Liver (tissue), 9 donors: ENCODE measurements around the gene VWA5A. TPM values are rescaled to one million over a fixed set of nuclear protein-coding genes. Genes with fewer than 3 reads are reported as not detected.

Experiments used
- DNase-seq: peaks from one replicate; pipeline ENCODE4 v3.0.0-alpha.2; 2017; ENCODE audit warnings: low spot score
- H3K27ac ChIP-seq, 2 donors: one replicate each; pipeline ENCODE4 v1.7.0; 2013; ENCODE audit warnings: inconsistent platforms in 2 of 2, low read length in 2 of 2, control low read depth in 1 of 2, low read depth in 1 of 2, mild to moderate bottlenecking in 1 of 2
- H3K27me3 ChIP-seq, 4 donors: one replicate each; pipeline versions ENCODE4 v1.6.1 to v1.7.0; 2013; ENCODE audit warnings: low read length in 3 of 4, inconsistent platforms in 1 of 4, mild to moderate bottlenecking in 1 of 4, moderate library complexity in 1 of 4; ENCODE audit not compliant: control insufficient read depth in 4 of 4, insufficient read depth in 4 of 4
- H3K36me3 ChIP-seq, 4 donors: one replicate each; pipeline versions ENCODE4 v1.6.1 to v1.7.0; 2013; ENCODE audit warnings: low read length in 3 of 4, mild to moderate bottlenecking in 3 of 4, low read depth in 1 of 4, moderate library complexity in 1 of 4; ENCODE audit not compliant: control insufficient read depth in 4 of 4, insufficient read depth in 3 of 4
- H3K4me1 ChIP-seq, 4 donors: one replicate each; pipeline versions ENCODE4 v1.6.1 to v1.7.0; 2013; ENCODE audit warnings: low read length in 3 of 4, mild to moderate bottlenecking in 3 of 4, moderate library complexity in 1 of 4; ENCODE audit not compliant: control insufficient read depth in 4 of 4, insufficient read depth in 4 of 4
- H3K4me3 ChIP-seq, 3 donors: one replicate each; pipeline versions ENCODE4 v1.6.1 to v1.7.0; 2013; ENCODE audit warnings: low read length in 3 of 3, control low read depth in 1 of 3, low read depth in 1 of 3, mild to moderate bottlenecking in 1 of 3
- H3K9ac ChIP-seq, 2 donors: one replicate each; pipeline ENCODE4 v1.7.0; 2013; ENCODE audit warnings: low read length in 2 of 2, mild to moderate bottlenecking in 2 of 2, moderate library complexity in 2 of 2, control low read depth in 1 of 2, low read depth in 1 of 2
- H3K9me3 ChIP-seq, 4 donors: one replicate each; pipeline versions ENCODE4 v1.6.1 to v1.7.0; 2013; ENCODE audit warnings: low read length in 3 of 4; ENCODE audit not compliant: control insufficient read depth in 4 of 4
- ATF3 ChIP-seq: IDR thresholded peaks from 2 replicates; pipeline ENCODE4 v1.6.1; 2016; ENCODE audit warnings: antibody characterized with exemption
- EGR1 ChIP-seq, 2 donors: IDR thresholded peaks; 2 replicates each; pipeline ENCODE4 v1.6.1; 2016 to 2018; ENCODE audit warnings: antibody characterized with exemption in 2 of 2, low read depth in 2 of 2
- FOXA1 ChIP-seq: IDR thresholded peaks from 2 replicates; pipeline ENCODE4 v1.6.1; 2016; ENCODE audit warnings: antibody characterized with exemption
- FOXA2 ChIP-seq: IDR thresholded peaks from 2 replicates; pipeline ENCODE4 v1.6.1; 2016; ENCODE audit warnings: antibody characterized with exemption
- GABPA ChIP-seq, 2 donors: IDR thresholded peaks in 1 of 2; conservative IDR thresholded peaks in 1 of 2; 2 replicates each; pipeline ENCODE4 v1.6.1; 2016; ENCODE audit warnings: antibody characterized with exemption in 2 of 2, mild to moderate bottlenecking in 1 of 2, moderate library complexity in 1 of 2
- HNF4G ChIP-seq: IDR thresholded peaks from 2 replicates; pipeline ENCODE4 v1.6.1; 2016; ENCODE audit warnings: antibody characterized with exemption
- RAD21 ChIP-seq, 2 donors: IDR thresholded peaks; 2 replicates each; pipeline ENCODE4 v1.6.1; 2016; ENCODE audit warnings: antibody characterized with exemption in 2 of 2, mild to moderate bottlenecking in 2 of 2
- REST ChIP-seq: IDR thresholded peaks from 2 replicates; pipeline ENCODE4 v1.6.1; 2016; ENCODE audit warnings: antibody characterized with exemption, mild to moderate bottlenecking
- TAF1 ChIP-seq: conservative IDR thresholded peaks from 2 replicates; pipeline ENCODE4 v1.6.1; 2016; ENCODE audit warnings: antibody characterized with exemption, mild to moderate bottlenecking
- YY1 ChIP-seq: IDR thresholded peaks from 2 replicates; pipeline ENCODE4 v1.6.1; 2016; ENCODE audit warnings: antibody characterized with exemption, mild to moderate bottlenecking
- ZBTB33 ChIP-seq: IDR thresholded peaks from 2 replicates; pipeline ENCODE4 v1.6.1; 2016; ENCODE audit warnings: antibody characterized with exemption
- WGBS: extraction: QIAGEN DNeasy Blood & Tissue Kit; methylation state at CpG from one replicate; pipeline ENCODE4 v1.1.7; 2013; 5-methylcytosine and 5-hydroxymethylcytosine counted together
- polyA plus RNA-seq, 2 donors: library from polyadenylated mRNA; stranded (reverse) in 1 of 2; unstranded in 1 of 2; fragments of 200-250 nt in 1 of 2; fragments of >200 nt in 1 of 2; fragmentation: Nextera tagmentation in 1 of 2; extraction: Ambion mirVana in 1 of 2; gene quantifications; one replicate each; pipeline versions ENCODE4 v1.2.1 to v1.2.3, GENCODE V29; 2013 to 2015
- total RNA-seq, 2 donors: library from RNA; depleted of rRNA; stranded (reverse); fragments of >200 nt; gene quantifications; one replicate each; pipeline ENCODE4 v1.2.3, GENCODE V29; 2014
- donor health status: healthy.
- donor health status: healthy.
- donor health status: healthy.
- donor health status: healthy.
- donor health status: healthy.

VWA5A gene
- total and polyA plus RNA-seq, 4 donors, result 2.3 to 5.7 (median 3.7) TPM

GRCh38 chr11:124176925-124177715 lies 61.9 kb downstream of the VWA5A start:
- H3K9ac ChIP-seq, result no peak overlapping the region
- DNase-seq, result no peak
- H3K4me3 ChIP-seq, result no peak overlapping the region
- TF ChIP-seq GABPA (IDR thresholded peaks at IDR 0.05 in 1 of 2, conservative IDR thresholded peaks at IDR 0.05 in 1 of 2), result no peak
- no peak for TF ChIP-seq HNF4G
- no peak for TF ChIP-seq FOXA2
- TF ChIP-seq REST, result no peak
- no peak for TF ChIP-seq TAF1
- no peak for TF ChIP-seq EGR1 (IDR thresholded peaks at IDR 0.05; ENCODE audit: low read depth in 2 of 2)
- no peaks in the 10 kb centered on the region for H3K36me3 ChIP-seq
- H3K9me3 ChIP-seq, result peaks cover 0 to 2% (median 0%) of the 10 kb centered on the region in 4 donors
- H3K27me3 ChIP-seq, result no peaks in the 10 kb centered on the region
- 80% methylated on average over 5 of the region's 5 CpGs for WGBS
- no peaks in the 10 kb centered on the region for H3K4me1 ChIP-seq
- no peak overlapping the region for H3K27ac ChIP-seq

GRCh38 chr11:124179310-124179709 lies 64.1 kb downstream of the VWA5A start:
- Histone ChIP-seq H3K27ac (no peak overlapping the region), H3K4me3 (no peak overlapping the region), H3K27me3 (no peaks in the 10 kb centered on the region), H3K36me3 (no peaks in the 10 kb centered on the region), H3K4me1 (no peaks in the 10 kb centered on the region), H3K9me3 (peaks cover 0 to 2% (median 0%) of the 10 kb centered on the region in 4 donors), H3K9ac (no peak overlapping the region)
- no peak for DNase-seq
- 52% methylated on average over 1 of the region's 1 CpG for whole genome bisulfite sequencing
- TF ChIP-seq ZBTB33, result no peak

- Histone ChIP-seq H3K27ac (no peak within 1 kb of the TSS), H3K27me3 (peaks cover 0 to 5% (median 2%) of the 10 kb centered on the region in 4 donors), H3K36me3 (no peaks in the 10 kb centered on the region), H3K4me1 (no peaks in the 10 kb centered on the region), H3K4me3 (no peak within 1 kb of the TSS), H3K9me3 (peaks cover 0 to 2% (median 0%) of the 10 kb centered on the region in 4 donors), H3K9ac (no peak within 1 kb of the TSS)
- DNase-seq, result no peak
- WGBS, result 57% methylated on average over 3 of the region's 3 CpGs
- TF ChIP-seq YY1, result no peak
- TF ChIP-seq HNF4G, result no peak
- TF ChIP-seq ATF3, result no peak
- TF ChIP-seq FOXA1, result no peak
- TF ChIP-seq RAD21 (IDR thresholded peaks at IDR 0.05), result no peak
- TF ChIP-seq REST, result no peak
Measured at GRCh38 chr11:124183068-124183467, 67.8 kb downstream of the VWA5A start, which contains the start of gene OR10D3. OR10D3 (plus strand) TSS chr11:124183345; CDS start chr11:124185270, 1,925 bp downstream.
